T-cell (primary cell): Measurements from ENCODE around the gene E4F1. TPM values are rescaled to one million over a fixed set of nuclear protein-coding genes. Genes with fewer than 3 reads are reported as not detected.
A peak's percentile ranks its signal among the peaks of the same experiment; 100 is the strongest.

Experiments used
- ATAC-seq, 4 experiments: fragments of 200-7000 bp in 3 of 4; fragments of 150-1000 bp in 1 of 4; cut with Tn5 transposase; replicated peaks in 1 of 4; 1 replicate in 3 of 4; 2 replicates in 1 of 4; pipeline ENCODE4 v1.10.0; 2021; ENCODE audit warnings: moderate library complexity in 3 of 4, mild to moderate bottlenecking in 2 of 4, moderate number of reproducible peaks in 1 of 4
- CTCF ChIA-PET, 2 donors: fragments of 300-600 bp; sonication (Branson Sonifier 250); formaldehyde crosslinking; loops; one replicate each; lab custom pipeline; 2022; ENCODE audit warnings: antibody characterized with exemption in 2 of 2; lab: Charles Lee
- POLR2A ChIA-PET, 2 donors: fragments of 300-600 bp; sonication (Branson Sonifier 250); formaldehyde crosslinking; loops; one replicate each; lab custom pipeline; 2022; ENCODE audit warnings: antibody characterized with exemption in 2 of 2; lab: Charles Lee
- DNase-seq, 35 experiments: peaks; one replicate each; pipeline versions ENCODE4 v3.0.0 to v3.0.0-alpha.2; 2013 to 2023
- H3K27ac ChIP-seq: one replicate; pipeline ENCODE4 v1.5.1; 2013; ENCODE audit warnings: low read length
- H3K27me3 ChIP-seq, 2 experiments: replicated peaks in 1 of 2; 1 replicate in 1 of 2; 2 replicates in 1 of 2; pipeline versions ENCODE4 v1.6.1 to v1.7.0; 2013; ENCODE audit warnings: low read length in 1 of 2, mixed read lengths in 1 of 2; ENCODE audit not compliant: control insufficient read depth in 2 of 2, insufficient read depth in 2 of 2; ENCODE audit errors: extremely low read depth in 1 of 2
- H3K36me3 ChIP-seq, 2 donors: 1 replicate in 1 of 2; 2 replicates in 1 of 2; pipeline versions ENCODE4 v1.6.1 to v1.7.0; 2013; ENCODE audit warnings: low read length in 1 of 2; ENCODE audit not compliant: control insufficient read depth in 2 of 2, insufficient read depth in 1 of 2; ENCODE audit errors: extremely low read depth in 1 of 2
- H3K4me1 ChIP-seq, 2 experiments: 1 replicate in 1 of 2; 2 replicates in 1 of 2; pipeline versions ENCODE4 v1.6.1 to v1.7.0; 2013; ENCODE audit warnings: low read length in 2 of 2, mixed read lengths in 1 of 2; ENCODE audit not compliant: insufficient read depth in 2 of 2, control insufficient read depth in 1 of 2; ENCODE audit errors: extremely low read depth in 1 of 2
- H3K4me3 ChIP-seq, 2 donors: 1 replicate in 1 of 2; 2 replicates in 1 of 2; pipeline versions ENCODE4 v1.5.1 to v1.7.0; 2013; ENCODE audit warnings: mild to moderate bottlenecking in 2 of 2, low read length in 1 of 2, moderate library complexity in 1 of 2; ENCODE audit not compliant: control insufficient read depth in 1 of 2; ENCODE audit errors: extremely low read depth in 1 of 2
- H3K9me3 ChIP-seq: 2 replicates; pipeline ENCODE4 v1.7.0; 2013
- H3K27ac Mint-ChIP-seq, 2 donors: one replicate each; pipeline ENCODE4 v1.8.0; 2020 to 2021; ENCODE audit warnings: mild to moderate bottlenecking in 2 of 2, mixed read lengths in 2 of 2
- H3K27me3 Mint-ChIP-seq, 2 donors: one replicate each; pipeline ENCODE4 v1.8.0; 2021 to 2022; ENCODE audit warnings: mixed read lengths in 2 of 2
- H3K36me3 Mint-ChIP-seq: one replicate; pipeline ENCODE4 v1.8.0; 2021; ENCODE audit warnings: mixed read lengths
- H3K4me1 Mint-ChIP-seq, 3 donors: one replicate each; pipeline ENCODE4 v1.8.0; 2020 to 2022; ENCODE audit warnings: mixed read lengths in 3 of 3, mild to moderate bottlenecking in 1 of 3
- H3K4me3 Mint-ChIP-seq, 3 donors: one replicate each; pipeline ENCODE4 v1.8.0; 2020 to 2022; ENCODE audit warnings: mild to moderate bottlenecking in 3 of 3, mixed read lengths in 3 of 3, moderate library complexity in 3 of 3
- H3K9me3 Mint-ChIP-seq, 3 donors: one replicate each; pipeline ENCODE4 v1.8.0; 2020 to 2022; ENCODE audit warnings: mixed read lengths in 3 of 3
- WGBS: methylation state at CpG from one replicate; pipeline ENCODE4 v1.1.5; 2013; ENCODE audit warnings: missing lambda C conversion rate; ENCODE audit not compliant: insufficient coverage; 5-methylcytosine and 5-hydroxymethylcytosine counted together
- total RNA-seq, 35 experiments: library from RNA in 6 of 35; stranded (reverse) in 6 of 35; fragments of 120-200 nt in 1 of 35; gene quantifications; one replicate each; pipeline versions ENCODE4 v1.2.1 to v1.2.4 and lab custom pipeline; 2013 to 2026

Gene E4F1
- total RNA-seq, 5 donors from 2014 or later (not counting 1 experiment from before 2014, with no cell fraction given), result 32.8 to 52.0 (median 47.0) TPM

- Mint-ChIP-seq H3K9me3 (no peaks in the 10 kb centered on the region), H3K27me3 (no peaks in the 10 kb centered on the region), H3K36me3 (peaks cover 14% of the 10 kb centered on the region), H3K4me1 (peaks cover 0 to 1% (median 0%) of the 10 kb centered on the region in 3 donors), H3K27ac (no peak overlapping the region), H3K4me3 (no peak overlapping the region)
- no peak overlapping the region for H3K4me3 ChIP-seq
- ATAC-seq (no peak), DNase-seq (no peak)
- peaks cover 18 to 26% of the 10 kb centered on the region in 2 donors for H3K36me3 ChIP-seq
- ChIA-PET CTCF (no interaction called here), POLR2A (no interaction called here)
- peaks cover 0 to 3% of the 10 kb centered on the region in 2 experiments for H3K4me1 ChIP-seq
- H3K27me3 ChIP-seq, result no peaks in the 10 kb centered on the region
- H3K27ac ChIP-seq, result no peak overlapping the region
- H3K9me3 ChIP-seq, result no peaks in the 10 kb centered on the region
- WGBS, result 93% methylated on average over 11 of the region's 18 CpGs
These were observed 46.3 kb upstream of the E4F1 start for GRCh38 chr16:2177101-2177500.

GRCh38 chr16:2177561-2177960 is 45.8 kb upstream of the E4F1 start:
- no peaks in the 10 kb centered on the region for H3K27me3 Mint-ChIP-seq
- H3K4me1 Mint-ChIP-seq, result peaks cover 0 to 1% (median 0%) of the 10 kb centered on the region in 3 donors
- ATAC-seq, result no peak
- H3K4me3 ChIP-seq, result no peak overlapping the region
- H3K36me3 Mint-ChIP-seq, result peaks cover 14% of the 10 kb centered on the region
- H3K9me3 Mint-ChIP-seq, result no peaks in the 10 kb centered on the region
- no peak overlapping the region for H3K4me3 Mint-ChIP-seq
- peaks cover 17 to 26% of the 10 kb centered on the region in 2 donors for H3K36me3 ChIP-seq
- ChIA-PET CTCF (interaction anchor here in 1 of 2 donors (0.5 kb wide), 1 partner anchor 201 kb away, joined by 3 read pairs; no protein-coding TSS in a partner anchor), POLR2A (no interaction called here)
- H3K27ac ChIP-seq, result no peak overlapping the region
- H3K27me3 ChIP-seq, result no peaks in the 10 kb centered on the region
- H3K4me1 ChIP-seq, result peaks cover 0 to 6% of the 10 kb centered on the region in 2 experiments
- no peak for DNase-seq
- no peak overlapping the region for H3K27ac Mint-ChIP-seq
- 100% methylated on average over 6 of the region's 20 CpGs for WGBS
- H3K9me3 ChIP-seq, result no peaks in the 10 kb centered on the region

DNA sequence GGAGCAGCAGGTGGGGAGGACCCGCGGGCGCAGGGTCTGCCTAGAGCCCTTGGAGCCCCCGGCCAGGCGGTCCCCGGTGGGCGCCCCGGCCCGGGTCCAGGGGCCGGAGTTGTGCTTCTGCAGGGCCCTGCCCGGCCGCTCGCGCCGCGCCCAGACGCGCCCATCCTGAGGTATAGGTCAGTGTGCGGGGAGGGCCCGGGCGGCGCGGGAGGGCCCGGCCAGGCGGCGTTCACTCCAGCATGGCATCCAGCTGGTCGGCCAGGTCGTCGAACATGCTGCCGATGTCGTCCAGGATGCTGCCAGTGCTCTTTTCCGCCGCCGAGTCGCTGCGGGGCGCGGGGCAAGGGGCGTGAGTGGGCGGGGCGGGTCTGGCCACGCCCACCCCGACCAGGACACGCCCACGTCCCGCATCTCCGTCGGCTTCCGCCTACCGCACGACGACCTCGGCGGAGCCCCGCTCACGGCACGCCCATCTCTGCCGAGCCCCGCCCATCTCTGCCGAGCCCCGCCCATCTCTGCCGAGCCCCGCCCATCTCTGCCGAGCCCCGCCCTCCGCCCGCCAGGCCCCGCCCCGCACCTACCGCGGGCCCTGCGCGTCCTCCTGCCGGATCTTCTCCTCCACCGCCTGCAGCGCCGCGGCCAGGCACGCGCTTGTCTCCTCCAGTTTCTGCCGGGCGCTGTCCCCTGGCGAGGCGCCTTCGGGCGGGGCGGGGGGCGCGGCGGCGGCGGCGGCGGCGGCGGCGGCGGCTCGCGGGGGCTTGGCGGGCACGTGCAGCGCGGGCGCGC is 44.9 kb upstream of the E4F1 start:
- Mint-ChIP-seq H3K36me3 (peaks cover 14% of the 10 kb centered on the region), H3K27ac (no peak overlapping the region), H3K4me1 (peaks cover 0 to 1% (median 0%) of the 10 kb centered on the region in 3 donors), H3K4me3 (no peak overlapping the region), H3K27me3 (no peaks in the 10 kb centered on the region), H3K9me3 (no peaks in the 10 kb centered on the region)
- H3K4me3 ChIP-seq, result no peak overlapping the region
- ChIA-PET CTCF (no interaction called here), POLR2A (no interaction called here)
- H3K27me3 ChIP-seq, result no peaks in the 10 kb centered on the region
- WGBS, result 53% methylated on average over 102 of the region's 106 CpGs
- DNase-seq, result peak in 28 of 35 experiments; percentile 10 to 56 (median 28)
- peaks cover 11 to 24% of the 10 kb centered on the region in 2 donors for H3K36me3 ChIP-seq
- no peaks in the 10 kb centered on the region for H3K9me3 ChIP-seq
- H3K27ac ChIP-seq, result no peak overlapping the region
- peak; percentile 58 to 87 (median 67) for ATAC-seq
- peaks cover 0 to 6% of the 10 kb centered on the region in 2 experiments for H3K4me1 ChIP-seq

- Histone ChIP-seq H3K4me3 (no peak overlapping the region), H3K27me3 (no peaks in the 10 kb centered on the region), H3K4me1 (peaks cover 0 to 6% of the 10 kb centered on the region in 2 experiments), H3K36me3 (peaks cover 11 to 20% of the 10 kb centered on the region in 2 donors), H3K27ac (no peak overlapping the region), H3K9me3 (no peaks in the 10 kb centered on the region)
- H3K9me3 Mint-ChIP-seq, result no peaks in the 10 kb centered on the region
- no peak overlapping the region for H3K27ac Mint-ChIP-seq
- POLR2A ChIA-PET, result no interaction called here
- DNase-seq (no peak), ATAC-seq (peak in 1 of 4 experiments; percentile 13)
- no peaks in the 10 kb centered on the region for H3K27me3 Mint-ChIP-seq
- H3K36me3 Mint-ChIP-seq, result peaks cover 10% of the 10 kb centered on the region
- H3K4me3 Mint-ChIP-seq, result no peak overlapping the region
- H3K4me1 Mint-ChIP-seq, result peaks cover 0 to 1% (median 0%) of the 10 kb centered on the region in 3 donors
- 58% methylated on average over 22 of the region's 50 CpGs for WGBS
- CTCF ChIA-PET, result no interaction called here
These were observed 44.3 kb upstream of the E4F1 start for GRCh38 chr16:2179107-2179501.

DNA sequence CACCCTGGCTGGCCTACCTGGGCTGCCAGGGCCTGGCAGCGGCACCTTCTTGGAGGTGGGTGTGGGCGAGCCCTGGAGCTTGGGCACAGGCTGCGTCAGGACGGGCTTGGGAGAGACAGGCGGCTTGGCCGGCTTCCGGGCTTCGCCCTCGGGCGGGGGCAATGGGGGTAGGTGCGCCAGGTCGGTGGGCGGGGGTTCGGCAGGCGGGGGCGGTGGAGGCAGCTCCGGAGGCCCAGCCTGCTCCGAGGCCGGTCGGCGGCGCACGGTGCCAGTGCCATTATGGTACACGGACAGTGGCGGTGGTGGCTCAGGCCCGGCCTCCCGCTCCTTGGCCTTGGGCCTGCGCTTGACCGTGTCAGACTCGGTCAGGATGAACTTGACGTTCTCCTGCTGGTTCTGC is 43.8 kb upstream of the E4F1 start:
- ChIA-PET CTCF (no interaction called here), POLR2A (no interaction called here)
- peaks cover 11 to 15% of the 10 kb centered on the region in 2 donors for H3K36me3 ChIP-seq
- Mint-ChIP-seq H3K9me3 (no peaks in the 10 kb centered on the region), H3K4me3 (no peak overlapping the region), H3K27ac (no peak overlapping the region), H3K36me3 (peaks cover 6% of the 10 kb centered on the region), H3K27me3 (no peaks in the 10 kb centered on the region), H3K4me1 (peaks cover 0 to 1% (median 0%) of the 10 kb centered on the region in 3 donors)
- no peak overlapping the region for H3K4me3 ChIP-seq
- WGBS, result 98% methylated on average over 27 of the region's 31 CpGs
- H3K9me3 ChIP-seq, result no peaks in the 10 kb centered on the region
- DNase-seq (no peak), ATAC-seq (no peak)
- no peak overlapping the region for H3K27ac ChIP-seq
- H3K4me1 ChIP-seq, result peaks cover 0 to 6% of the 10 kb centered on the region in 2 experiments
- no peaks in the 10 kb centered on the region for H3K27me3 ChIP-seq

- no peak for DNase-seq
- no peak overlapping the region for H3K4me3 ChIP-seq
- no peaks in the 10 kb centered on the region for H3K27me3 Mint-ChIP-seq
- H3K27ac ChIP-seq, result no peak overlapping the region
- peaks cover 6% of the 10 kb centered on the region for H3K36me3 Mint-ChIP-seq
- peaks cover 0 to 1% (median 0%) of the 10 kb centered on the region in 3 donors for H3K4me1 Mint-ChIP-seq
- 95% methylated on average over 43 of the region's 43 CpGs for WGBS
- CTCF ChIA-PET, result no interaction called here
- no peaks in the 10 kb centered on the region for H3K9me3 ChIP-seq
- H3K4me3 Mint-ChIP-seq, result no peak overlapping the region
- peaks cover 7 to 8% of the 10 kb centered on the region in 2 donors for H3K36me3 ChIP-seq
- H3K27ac Mint-ChIP-seq, result no peak overlapping the region
- ATAC-seq, result no peak
- POLR2A ChIA-PET, result no interaction called here
- H3K4me1 ChIP-seq, result peaks cover 0 to 6% of the 10 kb centered on the region in 2 experiments
- no peaks in the 10 kb centered on the region for H3K9me3 Mint-ChIP-seq
- H3K27me3 ChIP-seq, result no peaks in the 10 kb centered on the region
These were observed 42.9 kb upstream of the E4F1 start for GRCh38 chr16:2180461-2180860.
